ENCODE measurements around the gene LETM1. TPM values are rescaled to one million over a fixed set of nuclear protein-coding genes. Genes with fewer than 3 reads are reported as not detected.

LETM1 gene
- total RNA-seq, 1 donor from 2014 or later: 41.3 TPM

DNA sequence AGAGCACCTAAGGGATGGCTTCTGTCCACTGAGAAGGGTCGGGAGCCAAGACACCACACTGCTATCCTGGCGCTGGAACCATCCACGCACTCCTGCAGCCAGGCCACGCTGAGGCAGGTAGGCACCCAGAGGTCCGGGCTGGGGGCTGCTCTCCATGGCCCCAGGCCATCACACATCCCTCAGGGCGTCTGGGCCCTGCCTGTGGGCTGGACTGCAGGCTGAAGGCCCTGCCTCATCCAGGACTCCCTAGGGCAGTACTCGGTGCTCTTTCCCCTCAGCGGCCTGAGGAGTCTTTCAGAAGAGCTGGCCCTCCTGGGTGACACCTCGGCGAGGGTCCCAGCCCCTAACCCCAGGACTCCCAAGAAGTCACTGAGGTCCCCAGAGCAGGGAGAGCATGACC, 45.2 kb downstream of the LETM1 start:
- Mint-ChIP-seq H3K27ac (ENCODE audit: unreplicated experiment) (no peak overlapping the region), H3K36me3 (ENCODE audit: low read depth) (peaks cover 4% of the 10 kb centered on the region), H3K4me1 (ENCODE audit: low read depth) (no peaks in the 10 kb centered on the region), H3K4me3 (ENCODE audit: unreplicated experiment) (no peak overlapping the region), H3K27me3 (ENCODE audit: low read depth) (no peaks in the 10 kb centered on the region), H3K9me3 (ENCODE audit: low read depth) (no peaks in the 10 kb centered on the region)
- no peak for DNase-seq (ENCODE audit: low spot score)
- TF ChIP-seq, protein P1, sequence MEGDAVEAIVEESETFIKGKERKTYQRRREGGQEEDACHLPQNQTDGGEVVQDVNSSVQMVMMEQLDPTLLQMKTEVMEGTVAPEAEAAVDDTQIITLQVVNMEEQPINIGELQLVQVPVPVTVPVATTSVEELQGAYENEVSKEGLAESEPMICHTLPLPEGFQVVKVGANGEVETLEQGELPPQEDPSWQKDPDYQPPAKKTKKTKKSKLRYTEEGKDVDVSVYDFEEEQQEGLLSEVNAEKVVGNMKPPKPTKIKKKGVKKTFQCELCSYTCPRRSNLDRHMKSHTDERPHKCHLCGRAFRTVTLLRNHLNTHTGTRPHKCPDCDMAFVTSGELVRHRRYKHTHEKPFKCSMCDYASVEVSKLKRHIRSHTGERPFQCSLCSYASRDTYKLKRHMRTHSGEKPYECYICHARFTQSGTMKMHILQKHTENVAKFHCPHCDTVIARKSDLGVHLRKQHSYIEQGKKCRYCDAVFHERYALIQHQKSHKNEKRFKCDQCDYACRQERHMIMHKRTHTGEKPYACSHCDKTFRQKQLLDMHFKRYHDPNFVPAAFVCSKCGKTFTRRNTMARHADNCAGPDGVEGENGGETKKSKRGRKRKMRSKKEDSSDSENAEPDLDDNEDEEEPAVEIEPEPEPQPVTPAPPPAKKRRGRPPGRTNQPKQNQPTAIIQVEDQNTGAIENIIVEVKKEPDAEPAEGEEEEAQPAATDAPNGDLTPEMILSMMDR (IDR thresholded peaks at IDR 0.05): no peak

DNA sequence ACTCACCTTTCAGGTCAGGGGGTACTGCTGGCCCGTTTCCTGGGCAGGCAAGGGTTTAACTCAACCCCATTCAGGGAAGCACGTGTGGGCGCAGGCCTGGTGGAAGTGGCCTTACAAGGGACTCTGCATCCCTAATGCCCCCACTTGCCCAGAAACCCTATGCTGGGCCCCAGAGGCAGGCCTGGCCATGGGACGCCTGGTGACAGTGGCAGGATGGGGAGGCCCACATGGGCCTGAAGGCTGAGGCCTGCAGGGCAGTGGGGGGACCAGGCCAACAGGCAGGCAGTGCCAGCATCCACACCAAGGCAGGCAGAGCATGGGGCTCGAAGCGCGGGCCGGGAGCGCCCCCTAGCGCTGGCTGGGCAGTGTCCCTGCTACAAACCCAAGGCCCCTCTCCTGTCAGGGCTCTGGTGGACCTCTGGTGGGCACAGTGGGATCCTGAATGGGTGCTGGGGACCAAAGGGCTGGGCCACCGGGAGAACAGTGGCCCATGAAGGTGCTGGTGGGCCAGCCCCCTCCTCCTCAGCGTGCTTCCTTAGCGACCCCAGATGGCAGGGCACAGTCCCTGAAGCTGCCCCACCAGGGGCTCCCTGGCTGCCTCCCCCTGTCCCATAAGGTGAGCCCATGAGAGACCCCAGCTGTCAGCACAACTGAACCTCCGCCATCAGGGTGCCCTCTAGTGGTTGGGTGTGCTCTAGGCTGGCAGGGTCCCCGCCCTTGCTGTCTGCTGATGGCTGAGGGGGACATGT, 46.0 kb downstream of the LETM1 start:
- Mint-ChIP-seq H3K9me3 (ENCODE audit: low read depth) (no peaks in the 10 kb centered on the region), H3K27me3 (ENCODE audit: low read depth) (no peaks in the 10 kb centered on the region)
- TF ChIP-seq, protein P1 (IDR thresholded peaks at IDR 0.05): peak; percentile 95

DNA sequence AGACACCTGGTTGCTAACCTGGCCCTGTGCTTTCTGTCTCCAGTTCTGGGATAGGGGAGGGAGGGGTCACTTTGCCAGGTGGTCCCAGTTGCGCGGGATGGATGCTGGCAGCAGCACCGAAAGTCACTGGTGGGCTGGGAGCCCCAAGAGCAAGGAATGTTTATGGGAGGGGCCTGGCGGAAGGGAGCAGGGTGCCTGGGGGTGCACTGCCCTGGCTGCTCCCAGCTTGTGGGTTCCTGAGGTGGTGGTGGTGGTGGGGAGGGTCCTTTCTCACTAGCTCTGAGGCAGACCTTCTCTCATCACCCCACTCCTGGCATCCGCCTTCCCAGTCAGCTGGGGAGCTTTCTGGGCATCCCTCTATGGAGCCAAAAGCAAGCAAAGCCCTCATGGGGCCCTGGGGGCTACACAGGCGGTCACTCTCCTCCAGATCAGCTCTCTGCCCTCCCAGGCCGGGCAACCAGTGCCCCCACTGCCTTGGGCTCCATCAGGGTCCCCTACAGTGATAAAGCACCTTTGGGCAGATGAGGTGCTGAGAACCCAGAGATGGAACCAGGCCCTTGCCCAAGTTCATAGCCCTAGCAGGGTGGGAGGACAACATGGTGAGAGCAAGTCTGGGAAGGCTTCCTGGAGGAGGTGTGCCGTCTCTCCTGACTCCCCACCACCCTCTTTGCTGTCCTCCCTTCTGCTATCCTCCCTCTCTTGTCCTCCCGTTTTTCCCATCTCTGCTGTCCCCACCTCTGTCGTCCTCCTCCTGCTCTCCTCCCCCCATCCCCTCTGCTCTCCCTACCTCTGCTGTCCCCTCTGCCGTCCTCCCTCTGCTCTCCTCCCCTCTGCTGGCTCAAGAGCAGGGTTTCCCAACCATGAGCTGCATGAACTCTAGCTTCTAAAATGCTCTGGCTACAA, 46.9 kb downstream of the LETM1 start:
- no peaks in the 10 kb centered on the region for H3K27me3 Mint-ChIP-seq (ENCODE audit: low read depth)
- DNase-seq (ENCODE audit: low spot score): no peak
- TF ChIP-seq, protein P1 (IDR thresholded peaks at IDR 0.05): no peak
- no peak overlapping the region for H3K4me3 Mint-ChIP-seq (ENCODE audit: unreplicated experiment)
- H3K4me1 Mint-ChIP-seq (ENCODE audit: low read depth): no peaks in the 10 kb centered on the region
- H3K36me3 Mint-ChIP-seq (ENCODE audit: low read depth): peaks cover under 1% of the 10 kb centered on the region
- no peak overlapping the region for H3K27ac Mint-ChIP-seq (ENCODE audit: unreplicated experiment)
- H3K9me3 Mint-ChIP-seq (ENCODE audit: low read depth): no peaks in the 10 kb centered on the region

More for the DNA sequence above, 46.0 kb downstream of the LETM1 start:
- Mint-ChIP-seq H3K27ac (ENCODE audit: unreplicated experiment) (no peak overlapping the region), H3K36me3 (ENCODE audit: low read depth) (peaks cover 2% of the 10 kb centered on the region), H3K4me3 (ENCODE audit: unreplicated experiment) (no peak overlapping the region), H3K4me1 (ENCODE audit: low read depth) (no peaks in the 10 kb centered on the region)
- no peak for DNase-seq (ENCODE audit: low spot score)

DNA sequence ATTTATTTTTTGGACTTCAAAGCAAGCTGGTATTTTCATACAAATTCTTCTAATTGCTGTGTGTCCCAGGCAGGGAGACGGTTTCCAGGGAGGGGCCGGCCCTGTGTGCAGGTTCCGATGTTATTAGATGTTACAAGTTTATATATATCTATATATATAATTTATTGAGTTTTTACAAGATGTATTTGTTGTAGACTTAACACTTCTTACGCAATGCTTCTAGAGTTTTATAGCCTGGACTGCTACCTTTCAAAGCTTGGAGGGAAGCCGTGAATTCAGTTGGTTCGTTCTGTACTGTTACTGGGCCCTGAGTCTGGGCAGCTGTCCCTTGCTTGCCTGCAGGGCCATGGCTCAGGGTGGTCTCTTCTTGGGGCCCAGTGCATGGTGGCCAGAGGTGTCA, 47.6 kb downstream of the LETM1 start:
- Mint-ChIP-seq H3K9me3 (ENCODE audit: low read depth) (no peaks in the 10 kb centered on the region), H3K27me3 (ENCODE audit: low read depth) (no peaks in the 10 kb centered on the region), H3K27ac (ENCODE audit: unreplicated experiment) (no peak overlapping the region), H3K4me3 (ENCODE audit: unreplicated experiment) (no peak overlapping the region), H3K36me3 (ENCODE audit: low read depth) (no peaks in the 10 kb centered on the region), H3K4me1 (ENCODE audit: low read depth) (no peaks in the 10 kb centered on the region)
- DNase-seq (ENCODE audit: low spot score): no peak
- TF ChIP-seq, protein P1 (IDR thresholded peaks at IDR 0.05): no peak

DNA sequence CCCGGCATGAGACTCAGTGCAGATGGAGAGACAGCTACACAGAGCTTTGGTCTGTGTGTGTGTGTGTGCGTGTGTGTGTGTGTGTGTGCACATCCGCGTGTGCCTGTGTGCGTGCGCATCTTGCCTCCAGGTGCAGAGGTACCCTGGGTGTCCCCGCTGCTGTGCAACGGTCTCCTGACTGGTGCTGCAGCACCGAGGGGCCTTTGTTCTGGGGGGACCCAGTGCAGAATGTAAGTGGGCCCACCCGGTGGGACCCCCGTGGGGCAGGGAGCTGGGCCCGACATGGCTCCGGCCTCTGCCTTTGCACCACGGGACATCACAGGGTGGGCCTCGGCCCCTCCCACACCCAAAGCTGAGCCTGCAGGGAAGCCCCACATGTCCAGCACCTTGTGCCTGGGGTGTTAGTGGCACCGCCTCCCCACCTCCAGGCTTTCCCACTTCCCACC, 48.6 kb downstream of the LETM1 start:
- TF ChIP-seq, protein P1 (IDR thresholded peaks at IDR 0.05): no peak
- H3K36me3 Mint-ChIP-seq (ENCODE audit: low read depth): no peaks in the 10 kb centered on the region

More for the DNA sequence above, 48.6 kb downstream of the LETM1 start:
- H3K9me3 Mint-ChIP-seq (ENCODE audit: low read depth): no peaks in the 10 kb centered on the region
- no peak overlapping the region for H3K4me3 Mint-ChIP-seq (ENCODE audit: unreplicated experiment)
- H3K27ac Mint-ChIP-seq (ENCODE audit: unreplicated experiment): no peak overlapping the region
- no peaks in the 10 kb centered on the region for H3K4me1 Mint-ChIP-seq (ENCODE audit: low read depth)
- no peaks in the 10 kb centered on the region for H3K27me3 Mint-ChIP-seq (ENCODE audit: low read depth)
- no peak for DNase-seq (ENCODE audit: low spot score)

Measured in chondrocyte (in vitro differentiated cells).